ENCODE results near the gene PFN3. TPM values are rescaled to one million over a fixed set of nuclear protein-coding genes. Genes with fewer than 3 reads are reported as not detected.

PFN3 gene
- total and polyA plus RNA-seq, 2 of the 4 experiments (the other 2 are of a cell fraction): not detected

GRCh38 chr5:177403102-177403791 lies 2.8 kb upstream of the PFN3 start (continued):
- TF ChIP-seq RFX5 (IDR thresholded peaks at IDR 0.05; ENCODE audit: low read depth, low read length): no peak

- Histone ChIP-seq H3K9me3 (ENCODE audit: control insufficient read depth, insufficient read depth, low read length) (peaks cover 2% of the 10 kb centered on the region; the same call in 1 of the 2 replicates), H3K4me2 (ENCODE audit: low read depth, low read length) (peak overlapping the region; percentile 50), H4K5ac (ENCODE audit: low read depth, low read length) (no peak overlapping the region), H3K36me3 (ENCODE audit: control insufficient read depth, insufficient read depth, low read length) (no peaks in the 10 kb centered on the region), H2BK20ac (ENCODE audit: low read depth, low read length) (no peak overlapping the region), H3K4ac (ENCODE audit: low read depth, low read length) (no peak overlapping the region), H2BK15ac (ENCODE audit: low read depth, low read length) (no peak overlapping the region), H3K56ac (ENCODE audit: extremely low read depth, insufficient read depth, low read length) (no peak overlapping the region), H4K91ac (ENCODE audit: insufficient read depth, low read depth, low read length) (no peak overlapping the region), H2AFZ (replicated peaks; ENCODE audit: low read length, poor library complexity) (peak overlapping the region; percentile 92), H2AK9ac (replicated peaks; ENCODE audit: low read depth, low read length, poor library complexity) (no peak overlapping the region), H3K23ac (ENCODE audit: low read depth, low read length) (0 out of 2 replicates have a peak overlapping the region, but pooled peaks have one; percentile 53), H3K14ac (replicated peaks; ENCODE audit: low read depth, low read length) (no peak overlapping the region), H3K79me1 (ENCODE audit: low read depth in 1 of 2, low read length in 2 of 2) (no peaks in the 10 kb centered on the region), H4K20me1 (ENCODE audit: insufficient read depth, low read length) (no peaks in the 10 kb centered on the region), H3K9ac (ENCODE audit: low read depth, low read length) (no peak overlapping the region), H3K27me3 (ENCODE audit: control insufficient read depth, insufficient read depth, low read length) (peaks cover 59% of the 10 kb centered on the region), H2BK5ac (ENCODE audit: low read depth, low read length, poor library complexity, severe bottlenecking) (no peak overlapping the region), H3K27ac (ENCODE audit: insufficient read depth, low read length) (no peak overlapping the region), H2BK120ac (ENCODE audit: low read depth, low read length) (no peak overlapping the region), H3K4me1 (ENCODE audit: control insufficient read depth, insufficient read depth, low read length) (peaks cover 4% of the 10 kb centered on the region; the same call in 1 of the 2 replicates), H2AK5ac (ENCODE audit: low read depth, low read length) (no peak overlapping the region), H3K9me1 (ENCODE audit: insufficient read depth, low read length) (no peaks in the 10 kb centered on the region), H3K18ac (ENCODE audit: low read depth, low read length) (no peak overlapping the region), H3K4me3 (ENCODE audit: insufficient read depth, low read depth, low read length) (no peak overlapping the region), H4K8ac (ENCODE audit: low read depth in 2 of 2, low read length in 2 of 2) (no peak overlapping the region)
- dilution Hi-C loops (cut with HindIII; ENCODE audit: low sequenced_read_pairs, unreplicated experiment): no loop called here
- peak; percentile 49 for TF ChIP-seq CTCF (conservative IDR thresholded peaks at IDR 0.05; ENCODE audit: low read depth, low read length)
- TF ChIP-seq SMC3 (IDR thresholded peaks at IDR 0.05; ENCODE audit: low read depth, low read length): peak; percentile 47
- TF ChIP-seq CHD1 (IDR thresholded peaks at IDR 0.05; ENCODE audit: low read depth, low read length): no peak
- peak; percentile 49 for TF ChIP-seq RAD21 (IDR thresholded peaks at IDR 0.05; ENCODE audit: low read length)
- TF ChIP-seq NFE2L2 (IDR thresholded peaks at IDR 0.05; ENCODE audit: low read depth, low read length): no peak
- ChIA-PET POLR2A (ENCODE audit: unreplicated experiment) (no interaction called here), CTCF (interaction anchor here (0.5 to 5.4 kb wide), 10 partner anchors 8 to 99 kb away, joined by 3 to 56 read pairs (median 10); partner anchors contain the start of genes GRK6 and LMAN2)
- WGBS, 2 experiments (ENCODE audit: extremely low coverage in 2 of 2, insufficient read length in 1 of 2): 10% methylated on average over 23 of the region's 49 CpGs; no CpG with 5 or more reads in 1 of the 2 experiments
- ATAC-seq (ENCODE audit: low read depth): peak; percentile 14; the same call in 1 of the 2 replicates
- intact Hi-C loops (cut with micrococcal nuclease): no loop called here
- no TSS peak for BruUV-seq (replicated peaks)
- DNase-seq: peak; percentile 54
- in situ Hi-C loops (cut with MboI; ENCODE audit: low sequenced_read_pairs): no loop called here
Measured at GRCh38 chr5:177402271-177403043, 2.0 kb upstream of the PFN3 start.

All from IMR-90 (cell line).